Upper lobe of left lung (tissue), 6 donors: ENCODE measurements around the gene XYLT1. TPM values are rescaled to one million over a fixed set of nuclear protein-coding genes. Genes with fewer than 3 reads are reported as not detected.

Experiments used
- ATAC-seq, 2 donors: fragments of 200-7000 bp; cut with Tn5 transposase; one replicate each; pipeline ENCODE4 v1.9.1; 2022; ENCODE audit warnings: mild to moderate bottlenecking in 2 of 2, moderate library complexity in 2 of 2; ENCODE audit not compliant: low FRiP score in 2 of 2
- DNase-seq, 2 donors: peaks; one replicate each; pipeline ENCODE4 v3.0.0-alpha.2; 2019 to 2020
- H3K27ac ChIP-seq, 4 donors: fragments of 200-600 bp; sonication (generic); one replicate each; pipeline ENCODE4 v1.5.1; 2016 to 2019
- H3K27me3 ChIP-seq, 4 donors: fragments of 200-600 bp; sonication (generic); one replicate each; pipeline ENCODE4 v1.5.1; 2017 to 2019
- H3K36me3 ChIP-seq, 4 donors: fragments of 200-600 bp; sonication (generic); one replicate each; pipeline ENCODE4 v1.5.1; 2016 to 2019
- H3K4me1 ChIP-seq, 4 donors: fragments of 200-600 bp; sonication (generic); one replicate each; pipeline ENCODE4 v1.5.1; 2018 to 2019
- H3K4me3 ChIP-seq, 4 donors: fragments of 200-600 bp; sonication (generic); one replicate each; pipeline ENCODE4 v1.5.1; 2017 to 2019; ENCODE audit warnings: mild to moderate bottlenecking in 2 of 4, moderate library complexity in 1 of 4
- H3K9me3 ChIP-seq, 4 donors: fragments of 200-600 bp; sonication (generic); one replicate each; pipeline ENCODE4 v1.5.1; 2018 to 2019
- EP300 ChIP-seq, 4 donors: sonication (generic); formaldehyde crosslinking; IDR thresholded peaks; one replicate each; pipeline ENCODE4 v1.5.1; 2017; ENCODE audit warnings: antibody characterized with exemption in 4 of 4, control low read depth in 2 of 4
- POLR2A ChIP-seq, 4 donors: fragments of 450-650 bp; IDR thresholded peaks; one replicate each; pipeline ENCODE4 v1.5.1; 2016 to 2017; ENCODE audit warnings: antibody characterized with exemption in 4 of 4, mild to moderate bottlenecking in 2 of 4
- POLR2AphosphoS5 ChIP-seq, 2 donors: sonication (generic); formaldehyde crosslinking; IDR thresholded peaks; one replicate each; pipeline ENCODE4 v1.5.1; 2017; ENCODE audit warnings: antibody characterized with exemption in 2 of 2
- WGBS, 2 donors: methylation state at CpG; one replicate each; pipeline ENCODE4 v1.1.5; 2017 to 2018; 5-methylcytosine and 5-hydroxymethylcytosine counted together
- total RNA-seq, 6 donors: library from RNA; depleted of rRNA in 4 of 6; stranded (reverse); fragments of >200 nt in 4 of 6; gene quantifications; one replicate each; pipeline versions ENCODE4 v1.1.0 to v1.2.1, GENCODE V29; 2016 to 2021
- TF ChIP-seq, protein P1 (sequence below), 6 experiments: fragments of 450-650 bp in 4 of 6; fragments of 200-600 bp in 2 of 6; sonication (generic) in 2 of 6; IDR thresholded peaks; one replicate each; pipeline ENCODE4 v1.5.1; 2016 to 2019; ENCODE audit warnings: antibody characterized with exemption in 6 of 6
- donor health status: DM: no; HTN: no; CAD: no; lungs with moderate emphysema.
- donor health status: DM: no; HTN: yes; CAD: no; lungs with severe emphysema.

The XYLT1 gene
- total RNA-seq, 6 donors from 2014 or later: 3.0 to 26.2 (median 6.8) TPM

DNA sequence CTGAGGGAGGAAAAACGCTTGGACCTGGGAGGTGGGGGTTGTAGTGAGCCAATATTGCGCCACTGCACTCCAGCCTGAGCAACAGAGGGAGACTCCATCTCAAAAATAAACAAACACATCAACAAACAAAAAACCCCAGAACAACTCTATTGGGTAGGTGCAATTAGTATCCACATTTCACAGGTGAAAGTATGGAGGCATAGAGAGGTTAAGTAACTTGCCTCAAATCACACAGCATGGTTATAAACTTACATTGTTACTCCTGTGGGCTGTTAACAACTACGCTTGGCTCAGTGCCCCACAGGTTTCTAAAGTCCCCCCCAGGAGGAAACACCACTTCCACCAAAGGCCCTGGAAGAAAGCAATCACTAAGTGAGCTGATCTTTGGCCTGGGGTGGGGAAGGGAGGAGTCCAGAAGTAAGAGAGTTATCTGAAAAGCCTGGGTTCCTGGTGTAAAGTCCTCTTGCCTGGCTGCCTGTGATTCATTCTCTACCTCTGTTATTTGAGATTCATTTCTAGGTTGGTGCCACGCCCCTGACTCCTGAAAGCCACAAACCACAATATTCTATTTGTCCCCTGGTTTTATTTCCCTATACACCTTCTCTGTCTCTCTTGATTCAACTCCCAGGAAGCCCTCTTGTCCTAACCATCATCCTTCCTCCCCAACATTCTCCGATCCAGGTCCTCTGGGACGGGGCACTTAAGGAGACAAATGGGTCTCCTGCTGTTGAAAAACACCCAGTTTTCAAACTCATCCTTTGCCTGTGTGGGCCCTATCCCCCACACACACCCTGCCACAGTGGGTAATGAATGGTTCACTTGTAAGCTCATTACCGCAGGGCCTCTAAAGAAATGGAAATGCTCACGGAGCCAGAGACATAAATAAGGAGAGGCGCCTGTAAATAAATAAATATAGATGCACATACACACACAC, 195.4 kb downstream of the XYLT1 start:
- DNase-seq (no peak), ATAC-seq (no peak)
- Histone ChIP-seq H3K4me3 (no peak overlapping the region), H3K36me3 (no peaks in the 10 kb centered on the region), H3K27me3 (no peaks in the 10 kb centered on the region), H3K4me1 (peaks cover 0 to 3% (median 1%) of the 10 kb centered on the region in 4 donors), H3K9me3 (no peaks in the 10 kb centered on the region), H3K27ac (no peak overlapping the region)
- TF ChIP-seq POLR2A (IDR thresholded peaks at IDR 0.05) (no peak), POLR2AphosphoS5 (IDR thresholded peaks at IDR 0.05) (no peak), EP300 (IDR thresholded peaks at IDR 0.05) (no peak)
- TF ChIP-seq, protein P1, sequence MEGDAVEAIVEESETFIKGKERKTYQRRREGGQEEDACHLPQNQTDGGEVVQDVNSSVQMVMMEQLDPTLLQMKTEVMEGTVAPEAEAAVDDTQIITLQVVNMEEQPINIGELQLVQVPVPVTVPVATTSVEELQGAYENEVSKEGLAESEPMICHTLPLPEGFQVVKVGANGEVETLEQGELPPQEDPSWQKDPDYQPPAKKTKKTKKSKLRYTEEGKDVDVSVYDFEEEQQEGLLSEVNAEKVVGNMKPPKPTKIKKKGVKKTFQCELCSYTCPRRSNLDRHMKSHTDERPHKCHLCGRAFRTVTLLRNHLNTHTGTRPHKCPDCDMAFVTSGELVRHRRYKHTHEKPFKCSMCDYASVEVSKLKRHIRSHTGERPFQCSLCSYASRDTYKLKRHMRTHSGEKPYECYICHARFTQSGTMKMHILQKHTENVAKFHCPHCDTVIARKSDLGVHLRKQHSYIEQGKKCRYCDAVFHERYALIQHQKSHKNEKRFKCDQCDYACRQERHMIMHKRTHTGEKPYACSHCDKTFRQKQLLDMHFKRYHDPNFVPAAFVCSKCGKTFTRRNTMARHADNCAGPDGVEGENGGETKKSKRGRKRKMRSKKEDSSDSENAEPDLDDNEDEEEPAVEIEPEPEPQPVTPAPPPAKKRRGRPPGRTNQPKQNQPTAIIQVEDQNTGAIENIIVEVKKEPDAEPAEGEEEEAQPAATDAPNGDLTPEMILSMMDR (IDR thresholded peaks at IDR 0.05): no peak
- WGBS, 2 donors: 90 to 91% methylated on average over 9 of the region's 9 CpGs

DNA sequence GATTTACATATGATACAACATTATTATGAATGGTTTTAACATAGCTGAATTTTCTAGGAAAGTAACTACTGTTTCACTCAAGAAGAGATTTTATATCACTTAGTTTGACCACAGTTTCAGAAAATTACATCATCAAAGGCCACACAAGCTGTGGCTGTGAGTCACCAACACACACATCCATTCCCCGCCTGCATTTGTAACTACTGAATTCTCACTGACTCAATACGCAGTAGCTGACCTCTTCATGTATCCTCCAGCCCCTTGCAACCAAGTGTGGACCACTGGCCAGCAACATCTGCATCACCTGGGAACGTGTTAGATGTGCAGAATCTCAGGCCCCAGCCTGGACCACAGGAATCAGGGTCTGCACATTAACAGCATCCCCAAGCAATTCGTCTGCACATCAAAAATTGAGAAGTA, 197.6 kb downstream of the XYLT1 start:
- Histone ChIP-seq H3K27ac (no peak overlapping the region), H3K4me3 (no peak overlapping the region), H3K9me3 (no peaks in the 10 kb centered on the region), H3K36me3 (no peaks in the 10 kb centered on the region), H3K4me1 (peaks cover 0 to 6% (median 1%) of the 10 kb centered on the region in 4 donors), H3K27me3 (no peaks in the 10 kb centered on the region)
- ATAC-seq (peak in 1 of 2 donors; percentile 85), DNase-seq (peak in 1 of 2 donors; percentile 30)
- no peak for TF ChIP-seq POLR2AphosphoS5 (IDR thresholded peaks at IDR 0.05)
- TF ChIP-seq, protein P1 (IDR thresholded peaks at IDR 0.05): no peak
- TF ChIP-seq POLR2A (IDR thresholded peaks at IDR 0.05): no peak
- TF ChIP-seq EP300 (IDR thresholded peaks at IDR 0.05): no peak
- WGBS, 2 donors: 61 to 70% methylated on average over 3 to 4 of the region's 4 CpGs

DNA sequence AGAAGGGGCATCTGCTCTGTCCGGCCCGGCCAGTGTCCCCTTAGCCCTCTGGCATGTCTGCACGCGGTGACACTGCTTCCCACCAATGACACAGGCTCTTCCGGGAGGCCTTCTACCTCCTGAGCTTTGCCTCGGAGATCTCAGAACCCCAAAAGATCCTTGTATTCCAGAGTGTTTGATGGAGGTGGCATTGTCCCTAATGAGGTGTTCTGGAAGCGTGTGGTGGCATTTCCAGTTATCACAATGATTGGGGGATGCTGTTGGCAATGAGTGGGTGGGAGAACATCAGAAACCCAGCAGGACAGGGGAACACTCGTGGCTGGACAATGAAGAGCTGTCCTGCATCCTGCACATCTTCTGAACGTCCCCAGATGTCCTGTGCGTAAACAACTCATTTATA, 198.0 kb downstream of the XYLT1 start:
- no peaks in the 10 kb centered on the region for H3K27me3 ChIP-seq
- 84% methylated on average over 10 of the region's 10 CpGs for WGBS, 2 donors
- H3K4me1 ChIP-seq: peaks cover 0 to 6% (median 1%) of the 10 kb centered on the region in 4 donors
- no peak overlapping the region for H3K27ac ChIP-seq
- ATAC-seq: no peak
- H3K9me3 ChIP-seq: no peaks in the 10 kb centered on the region
- H3K36me3 ChIP-seq: no peaks in the 10 kb centered on the region
- no peak for TF ChIP-seq POLR2A (IDR thresholded peaks at IDR 0.05)
- TF ChIP-seq POLR2AphosphoS5 (IDR thresholded peaks at IDR 0.05): no peak
- TF ChIP-seq EP300 (IDR thresholded peaks at IDR 0.05): no peak
- TF ChIP-seq, protein P1 (IDR thresholded peaks at IDR 0.05): no peak
- DNase-seq: no peak
- H3K4me3 ChIP-seq: no peak overlapping the region

DNA sequence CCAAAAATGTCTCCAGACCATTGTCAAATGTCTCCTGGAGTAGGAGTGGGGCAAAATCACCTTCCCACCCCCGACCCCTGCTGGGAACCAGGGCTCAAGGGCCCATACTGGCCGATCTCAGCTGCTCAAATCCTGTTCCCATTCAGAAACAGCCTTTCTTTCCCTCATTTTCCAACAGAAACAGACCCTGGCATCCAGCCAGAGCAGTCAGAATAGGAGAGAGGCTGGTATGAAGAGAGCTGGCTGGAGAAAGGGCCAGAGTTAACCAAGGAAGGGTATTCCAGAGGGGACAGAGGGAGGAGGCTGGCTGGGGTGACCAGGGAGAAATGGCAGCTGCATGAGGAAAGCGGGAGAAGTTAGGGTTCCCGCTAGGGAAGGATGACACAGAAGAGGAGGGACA, 199.1 kb downstream of the XYLT1 start:
- Histone ChIP-seq H3K4me1 (peaks cover 0 to 6% (median 1%) of the 10 kb centered on the region in 4 donors), H3K9me3 (no peaks in the 10 kb centered on the region), H3K27me3 (no peaks in the 10 kb centered on the region), H3K36me3 (no peaks in the 10 kb centered on the region), H3K4me3 (no peak overlapping the region), H3K27ac (no peak overlapping the region)
- TF ChIP-seq, protein P1 (IDR thresholded peaks at IDR 0.05): no peak
- TF ChIP-seq POLR2AphosphoS5 (IDR thresholded peaks at IDR 0.05) (no peak), EP300 (IDR thresholded peaks at IDR 0.05) (no peak), POLR2A (IDR thresholded peaks at IDR 0.05) (no peak)
- ATAC-seq (no peak), DNase-seq (no peak)
- WGBS, 2 donors: 67 to 73% methylated on average over 4 of the region's 4 CpGs
